ENCODE measurements around the gene TRIM14. TPM values are rescaled to one million over a fixed set of nuclear protein-coding genes. Genes with fewer than 3 reads are reported as not detected.
A peak's percentile ranks its signal among the peaks of the same experiment; 100 is the strongest.

TRIM14 gene
- total and polyA plus RNA-seq, 2 of the 13 experiments (the other 11 are each of a cell fraction or from before 2014, with no cell fraction given) = 9.2 to 13.0 TPM

GRCh38 chr9:98150164-98150563 is 31.1 kb upstream of the TRIM14 start (continued):
- TF ChIP-seq ZBTB10 (CRISPR knock-in tag; IDR thresholded peaks at IDR 0.05; ENCODE audit: borderline replicate concordance) = no peak
- TF ChIP-seq, protein P1, sequence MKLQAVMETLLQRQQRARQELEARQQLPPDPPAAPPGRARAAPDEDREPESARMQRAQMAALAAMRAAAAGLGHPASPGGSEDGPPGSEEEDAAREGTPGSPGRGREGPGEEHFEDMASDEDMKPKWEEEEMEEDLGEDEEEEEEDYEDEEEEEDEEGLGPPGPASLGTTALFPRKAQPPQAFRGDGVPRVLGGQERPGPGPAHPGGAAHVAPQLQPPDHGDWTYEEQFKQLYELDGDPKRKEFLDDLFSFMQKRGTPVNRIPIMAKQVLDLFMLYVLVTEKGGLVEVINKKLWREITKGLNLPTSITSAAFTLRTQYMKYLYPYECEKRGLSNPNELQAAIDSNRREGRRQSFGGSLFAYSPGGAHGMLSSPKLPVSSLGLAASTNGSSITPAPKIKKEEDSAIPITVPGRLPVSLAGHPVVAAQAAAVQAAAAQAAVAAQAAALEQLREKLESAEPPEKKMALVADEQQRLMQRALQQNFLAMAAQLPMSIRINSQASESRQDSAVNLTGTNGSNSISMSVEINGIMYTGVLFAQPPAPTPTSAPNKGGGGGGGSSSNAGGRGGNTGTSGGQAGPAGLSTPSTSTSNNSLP (IDR thresholded peaks at IDR 0.05; ENCODE audit: low read depth, low read length) = no peak
- no peak for TF ChIP-seq ZNF83 (CRISPR knock-in tag; IDR thresholded peaks at IDR 0.05; ENCODE audit: borderline replicate concordance)
- TF ChIP-seq SP140L (CRISPR knock-in tag; IDR thresholded peaks at IDR 0.05; ENCODE audit: borderline replicate concordance) = no peak
- no peak for TF ChIP-seq FOXM1 (CRISPR knock-in tag; IDR thresholded peaks at IDR 0.05)
- TF ChIP-seq ONECUT2 (CRISPR knock-in tag; IDR thresholded peaks at IDR 0.05) = no peak; the same call in 1 of the 2 replicates
- TF ChIP-seq NFIC (IDR thresholded peaks at IDR 0.05; ENCODE audit: low read length) = no peak
- TF ChIP-seq ATF7 (IDR thresholded peaks at IDR 0.05) = no peak
- no peak for TF ChIP-seq ATF7 (CRISPR knock-in tag; IDR thresholded peaks at IDR 0.05)
- no peak for TF ChIP-seq SPEN (CRISPR knock-in tag; IDR thresholded peaks at IDR 0.05; ENCODE audit: low read depth)
- no peak for TF ChIP-seq ZNF441 (CRISPR knock-in tag; IDR thresholded peaks at IDR 0.05; ENCODE audit: borderline replicate concordance)
- no peak for TF ChIP-seq ZSCAN20 (CRISPR knock-in tag; IDR thresholded peaks at IDR 0.05; ENCODE audit: borderline replicate concordance)
- TF ChIP-seq ZNF672 (CRISPR knock-in tag; IDR thresholded peaks at IDR 0.05) = no peak
- no peak for TF ChIP-seq GLMP (CRISPR knock-in tag; IDR thresholded peaks at IDR 0.05; ENCODE audit: borderline replicate concordance)
- no peak for TF ChIP-seq ZNF224 (CRISPR knock-in tag; IDR thresholded peaks at IDR 0.05)
- TF ChIP-seq JDP2 (CRISPR knock-in tag; IDR thresholded peaks at IDR 0.05; ENCODE audit: borderline replicate concordance) = no peak
- no peak for TF ChIP-seq ZBTB25 (CRISPR knock-in tag; IDR thresholded peaks at IDR 0.05)
- TF ChIP-seq, protein P2, sequence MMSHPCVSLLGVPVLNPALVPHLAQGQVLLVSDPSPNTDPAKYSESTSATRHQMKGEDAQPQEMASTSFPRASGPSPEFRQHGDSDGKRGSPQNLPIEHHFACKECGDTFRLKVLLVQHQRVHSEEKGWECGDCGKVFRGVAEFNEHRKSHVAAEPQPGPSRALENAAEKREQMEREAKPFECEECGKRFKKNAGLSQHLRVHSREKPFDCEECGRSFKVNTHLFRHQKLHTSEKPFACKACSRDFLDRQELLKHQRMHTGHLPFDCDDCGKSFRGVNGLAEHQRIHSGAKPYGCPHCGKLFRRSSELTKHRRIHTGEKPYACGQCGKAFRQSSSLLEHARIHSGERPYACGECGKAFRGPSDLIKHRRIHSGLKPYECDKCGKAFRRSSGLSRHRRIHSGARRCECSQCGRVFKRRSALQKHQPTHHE (CRISPR knock-in tag; IDR thresholded peaks at IDR 0.05; ENCODE audit: borderline replicate concordance) = no peak
- no peak for TF ChIP-seq ZFP36 (IDR thresholded peaks at IDR 0.05; ENCODE audit: borderline replicate concordance, low read depth, low read length, partially characterized antibody)
- TF ChIP-seq MXI1 (IDR thresholded peaks at IDR 0.05; ENCODE audit: borderline replicate concordance, low read depth, low read length) = peak; percentile 57; the same call in 1 of the 3 replicates

Measured in HepG2 (cell line).